Endodermal cell (in vitro differentiated cells): ENCODE measurements around the gene STK32B. TPM values are rescaled to one million over a fixed set of nuclear protein-coding genes. Genes with fewer than 3 reads are reported as not detected.

Experiments used
- DNase-seq: peaks from one replicate; pipeline ENCODE4 v3.0.0-alpha.2; 2017
- H3K27ac ChIP-seq: 2 replicates; pipeline ENCODE4 v1.5.1; 2013; ENCODE audit warnings: mild to moderate bottlenecking, low read depth, low read length, moderate library complexity
- H3K27me3 ChIP-seq: 2 replicates; pipeline ENCODE4 v1.6.1; 2013; ENCODE audit warnings: mild to moderate bottlenecking, low read length, moderate library complexity; ENCODE audit not compliant: insufficient read depth, control insufficient read depth, poor library complexity, severe bottlenecking
- H3K36me3 ChIP-seq: 2 replicates; pipeline ENCODE4 v1.7.0; 2013; ENCODE audit warnings: mild to moderate bottlenecking, low read length, moderate library complexity; ENCODE audit not compliant: control insufficient read depth, insufficient read depth
- H3K4me1 ChIP-seq: one replicate; pipeline ENCODE4 v1.7.0; 2013; ENCODE audit warnings: low read length; ENCODE audit not compliant: control insufficient read depth, insufficient read depth
- H3K4me3 ChIP-seq: 2 replicates; pipeline ENCODE4 v1.5.1; 2013; ENCODE audit warnings: mild to moderate bottlenecking, low read length, moderate library complexity
- H3K9ac ChIP-seq: 2 replicates; pipeline ENCODE4 v1.6.1; 2013; ENCODE audit warnings: mild to moderate bottlenecking, low read length, moderate library complexity; ENCODE audit not compliant: poor library complexity, severe bottlenecking; ENCODE audit errors: extremely low read depth
- H3K9me3 ChIP-seq: 2 replicates; pipeline ENCODE4 v1.6.1; 2013; ENCODE audit warnings: mild to moderate bottlenecking, low read length, moderate library complexity; ENCODE audit not compliant: control insufficient read depth
- H3K27ac Mint-ChIP-seq: 2 replicates; pipeline ENCODE4 v1.8.0; 2020; ENCODE audit warnings: mixed read lengths
- H3K27me3 Mint-ChIP-seq: 2 replicates; pipeline ENCODE4 v1.8.0; 2021; ENCODE audit warnings: mild to moderate bottlenecking, mixed read lengths; ENCODE audit not compliant: insufficient read depth
- H3K36me3 Mint-ChIP-seq: 2 replicates; pipeline ENCODE4 v1.8.0; 2020; ENCODE audit warnings: low read depth, mixed read lengths
- H3K4me1 Mint-ChIP-seq: 2 replicates; pipeline ENCODE4 v1.8.0; 2020; ENCODE audit warnings: mixed read lengths
- H3K4me3 Mint-ChIP-seq: 2 replicates; pipeline ENCODE4 v1.8.0; 2020; ENCODE audit warnings: mild to moderate bottlenecking, moderate library complexity, mixed read lengths
- H3K9me3 Mint-ChIP-seq: 2 replicates; pipeline ENCODE4 v1.8.0; 2020; ENCODE audit warnings: mild to moderate bottlenecking, mixed read lengths
- WGBS, 2 experiments: methylation state at CpG; one replicate each; pipeline versions ENCODE4 v1.1.5 to v1.1.7; 2013; ENCODE audit warnings: missing lambda C conversion rate in 2 of 2, mixed read lengths in 1 of 2; ENCODE audit not compliant: insufficient coverage in 1 of 2, insufficient read length in 1 of 2; 5-methylcytosine and 5-hydroxymethylcytosine counted together
- total RNA-seq, 2 donors: library from RNA; stranded (reverse); fragmentation: NEBNext Ultra II Directional in 1 of 2; extraction: Animal tissue kit (Norgen Biotek cat#: 25700) in 1 of 2; gene quantifications; 2 replicates in 1 of 2; 3 replicates in 1 of 2; pipeline ENCODE4 v1.2.1, GENCODE V29; 2021
- TF ChIP-seq, protein P1 (sequence below): fragments of 200-600 bp; sonication (generic); conservative IDR thresholded peaks from 2 replicates; pipeline ENCODE4 v1.5.0; 2021; ENCODE audit warnings: antibody characterized with exemption, mild to moderate bottlenecking

STK32B gene
- total RNA-seq, 2 donors from 2014 or later, result 1.4 to 1.5 TPM

- TF ChIP-seq, protein P1, sequence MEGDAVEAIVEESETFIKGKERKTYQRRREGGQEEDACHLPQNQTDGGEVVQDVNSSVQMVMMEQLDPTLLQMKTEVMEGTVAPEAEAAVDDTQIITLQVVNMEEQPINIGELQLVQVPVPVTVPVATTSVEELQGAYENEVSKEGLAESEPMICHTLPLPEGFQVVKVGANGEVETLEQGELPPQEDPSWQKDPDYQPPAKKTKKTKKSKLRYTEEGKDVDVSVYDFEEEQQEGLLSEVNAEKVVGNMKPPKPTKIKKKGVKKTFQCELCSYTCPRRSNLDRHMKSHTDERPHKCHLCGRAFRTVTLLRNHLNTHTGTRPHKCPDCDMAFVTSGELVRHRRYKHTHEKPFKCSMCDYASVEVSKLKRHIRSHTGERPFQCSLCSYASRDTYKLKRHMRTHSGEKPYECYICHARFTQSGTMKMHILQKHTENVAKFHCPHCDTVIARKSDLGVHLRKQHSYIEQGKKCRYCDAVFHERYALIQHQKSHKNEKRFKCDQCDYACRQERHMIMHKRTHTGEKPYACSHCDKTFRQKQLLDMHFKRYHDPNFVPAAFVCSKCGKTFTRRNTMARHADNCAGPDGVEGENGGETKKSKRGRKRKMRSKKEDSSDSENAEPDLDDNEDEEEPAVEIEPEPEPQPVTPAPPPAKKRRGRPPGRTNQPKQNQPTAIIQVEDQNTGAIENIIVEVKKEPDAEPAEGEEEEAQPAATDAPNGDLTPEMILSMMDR, result no peak
These were observed 134.3 kb downstream of the STK32B start for GRCh38 chr4:5185551-5185950.

DNA sequence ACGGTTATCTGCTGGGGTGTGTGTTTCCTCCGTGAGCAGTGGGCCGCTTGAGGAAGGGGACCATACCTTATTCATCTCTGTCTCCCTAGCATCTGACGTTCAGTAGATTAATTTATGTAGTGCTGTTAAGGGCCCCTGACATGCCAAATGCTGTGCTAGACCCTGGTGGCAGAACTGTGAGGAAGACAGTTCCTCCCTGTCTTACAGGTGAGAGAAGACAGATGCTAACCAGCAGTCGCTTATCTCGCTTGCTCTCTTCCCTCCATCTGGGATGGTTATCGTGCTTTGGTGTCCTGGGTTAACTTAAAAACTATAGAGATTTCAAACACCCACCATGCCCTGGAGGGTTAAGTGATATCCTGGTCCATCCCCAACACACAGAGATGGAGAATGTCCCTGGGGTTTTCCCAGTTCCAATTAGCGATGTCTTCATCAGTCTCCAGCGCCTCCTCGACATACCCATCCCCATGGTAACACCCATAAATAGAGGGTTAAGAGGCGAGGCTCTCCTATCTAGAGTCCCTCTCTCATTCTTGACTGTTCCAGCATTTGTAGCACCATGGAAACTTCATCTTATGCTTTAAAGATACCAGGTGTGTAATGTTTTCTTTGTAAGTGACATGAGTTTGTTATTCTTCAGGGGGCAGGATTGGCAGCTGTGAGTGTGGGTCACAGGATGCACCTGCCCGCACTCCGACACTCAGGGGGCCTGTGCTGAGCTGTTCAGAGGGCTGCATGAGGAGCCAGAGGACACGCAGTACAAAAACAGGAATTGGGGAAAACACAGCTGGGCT, 135.2 kb downstream of the STK32B start:
- H3K4me1 ChIP-seq, result no peaks in the 10 kb centered on the region
- H3K27me3 ChIP-seq, result no peaks in the 10 kb centered on the region
- H3K4me3 ChIP-seq, result no peak overlapping the region
- Mint-ChIP-seq H3K27ac (no peak overlapping the region), H3K4me3 (no peak overlapping the region), H3K9me3 (no peaks in the 10 kb centered on the region), H3K27me3 (no peaks in the 10 kb centered on the region), H3K4me1 (no peaks in the 10 kb centered on the region), H3K36me3 (no peaks in the 10 kb centered on the region)
- no peak for DNase-seq
- no peak overlapping the region for H3K27ac ChIP-seq
- WGBS, 2 experiments, result 92 to 97% methylated on average over 10 to 14 of the region's 14 CpGs
- H3K36me3 ChIP-seq, result no peaks in the 10 kb centered on the region
- no peak overlapping the region for H3K9ac ChIP-seq
- H3K9me3 ChIP-seq, result no peaks in the 10 kb centered on the region
- TF ChIP-seq, protein P1, result no peak

More at GRCh38 chr4:5185551-5185950, 134.3 kb downstream of the STK32B start:
- Histone ChIP-seq H3K9me3 (no peaks in the 10 kb centered on the region), H3K27ac (no peak overlapping the region), H3K9ac (no peak overlapping the region), H3K4me3 (no peak overlapping the region), H3K4me1 (no peaks in the 10 kb centered on the region), H3K27me3 (no peaks in the 10 kb centered on the region), H3K36me3 (no peaks in the 10 kb centered on the region)
- Mint-ChIP-seq H3K4me3 (no peak overlapping the region), H3K36me3 (no peaks in the 10 kb centered on the region), H3K27me3 (no peaks in the 10 kb centered on the region), H3K27ac (no peak overlapping the region), H3K9me3 (no peaks in the 10 kb centered on the region), H3K4me1 (no peaks in the 10 kb centered on the region)
- 90 to 96% methylated on average over 5 to 6 of the region's 6 CpGs for WGBS, 2 experiments
- DNase-seq, result no peak

DNA sequence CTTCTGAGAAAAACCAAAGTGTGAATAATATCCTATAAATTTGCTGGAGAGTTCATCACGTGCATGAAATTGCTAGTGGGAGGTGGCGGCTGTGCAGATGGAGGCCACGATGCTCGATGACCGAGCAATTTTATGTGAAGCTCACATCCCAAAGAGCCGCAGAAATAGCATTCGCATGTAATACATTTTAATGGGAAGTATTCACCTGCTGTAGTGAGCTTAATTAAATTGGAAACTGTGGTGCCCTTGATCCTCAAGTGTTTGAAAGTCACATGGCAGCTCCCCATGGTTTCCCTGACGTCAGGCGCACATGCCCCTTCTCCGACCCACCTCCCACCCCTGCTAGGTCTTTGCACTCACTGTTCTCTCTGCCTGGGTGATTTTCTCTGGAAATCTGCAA, 136.8 kb downstream of the STK32B start:
- no peaks in the 10 kb centered on the region for H3K36me3 Mint-ChIP-seq
- H3K4me1 ChIP-seq, result no peaks in the 10 kb centered on the region
- DNase-seq, result no peak
- no peaks in the 10 kb centered on the region for H3K27me3 Mint-ChIP-seq
- no peaks in the 10 kb centered on the region for H3K4me1 Mint-ChIP-seq
- WGBS, 2 experiments, result 85 to 91% methylated on average over 9 to 10 of the region's 10 CpGs
- H3K9me3 Mint-ChIP-seq, result no peaks in the 10 kb centered on the region
- no peak overlapping the region for H3K4me3 Mint-ChIP-seq
- no peak overlapping the region for H3K27ac Mint-ChIP-seq
- TF ChIP-seq, protein P1, result no peak
- H3K36me3 ChIP-seq, result no peaks in the 10 kb centered on the region
- H3K27me3 ChIP-seq, result no peaks in the 10 kb centered on the region
- no peaks in the 10 kb centered on the region for H3K9me3 ChIP-seq
- H3K9ac ChIP-seq, result no peak overlapping the region
- H3K4me3 ChIP-seq, result no peak overlapping the region
- H3K27ac ChIP-seq, result no peak overlapping the region
